HG03432 (cell line): Measurements from ENCODE around the gene CA5A.
A peak's percentile ranks its signal among the peaks of the same experiment; 100 is the strongest.
"Not testable (repeated sequence)": the region's sequence is repeated elsewhere in the genome, so short reads cannot be mapped to it uniquely, and the experiment has no call there.

Experiments used
- ATAC-seq: cut with Tn5 transposase; IDR thresholded peaks from one replicate; pipeline ENCODE4 v1.9.1; 2021; ENCODE audit warnings: mild to moderate bottlenecking, moderate library complexity; ENCODE audit not compliant: unreplicated experiment

The CA5A gene

GRCh38 chr16:87926246-87927194 lies 9.8 kb downstream of the CA5A start:
- ATAC-seq = no peak

- no peak for ATAC-seq
Observed at GRCh38 chr16:87924811-87925670, 11.3 kb downstream of the CA5A start.

- peak; percentile 73 for ATAC-seq
Observed at GRCh38 chr16:87924041-87924810, 12.1 kb downstream of the CA5A start.

GRCh38 chr16:87922250-87922871 lies 14.0 kb downstream of the CA5A start:
- no peak for ATAC-seq

- ATAC-seq = no peak
Observed at GRCh38 chr16:87921236-87921773, 15.0 kb downstream of the CA5A start.

- no peak for ATAC-seq
Observed at GRCh38 chr16:87919681-87919994, 16.7 kb downstream of the CA5A start.

GRCh38 chr16:87918866-87919680 lies 17.3 kb downstream of the CA5A start:
- no peak for ATAC-seq

- no peak for ATAC-seq
Observed at GRCh38 chr16:87918338-87918737, 18.0 kb downstream of the CA5A start.

GRCh38 chr16:87917503-87917902 lies 18.8 kb downstream of the CA5A start:
- no peak for ATAC-seq

GRCh38 chr16:87914812-87915211 lies 21.5 kb downstream of the CA5A start:
- ATAC-seq = no peak

- not testable (repeated sequence) for ATAC-seq
Observed at GRCh38 chr16:87914021-87914725, 22.2 kb downstream of the CA5A start.

- ATAC-seq = not testable (repeated sequence)
Observed at GRCh38 chr16:87912691-87913090, 23.6 kb downstream of the CA5A start.

GRCh38 chr16:87911106-87911763 lies 25.1 kb downstream of the CA5A start:
- ATAC-seq = not testable (repeated sequence)

GRCh38 chr16:87909203-87909935 lies 27.0 kb downstream of the CA5A start:
- ATAC-seq = peak; percentile 75

- ATAC-seq = not testable (repeated sequence)
Observed at GRCh38 chr16:87908101-87908500, 28.2 kb downstream of the CA5A start.

GRCh38 chr16:87905521-87905920 lies 30.8 kb downstream of the CA5A start:
- ATAC-seq = not testable (repeated sequence)

- not testable (repeated sequence) for ATAC-seq
Observed at GRCh38 chr16:87904963-87905362, 31.4 kb downstream of the CA5A start.

- not testable (repeated sequence) for ATAC-seq
Observed at GRCh38 chr16:87900489-87900888, 35.8 kb downstream of the CA5A start.
